Measurements from ENCODE around the gene GUK1.

- TF ChIP-seq CTCF (conservative IDR thresholded peaks at IDR 0.05 in 1 of 2, IDR thresholded peaks at IDR 0.05 in 1 of 2; ENCODE audit: extremely low read depth in 1 of 2, insufficient read depth in 1 of 2, low read depth in 1 of 2, low read length in 2 of 2) (no peak), EZH2 (IDR thresholded peaks at IDR 0.05; ENCODE audit: borderline replicate concordance, low read length) (no peak)
Measured at GRCh38 chr1:228114827-228115226, 25.3 kb upstream of the GUK1 start.
